Measurements from ENCODE around the gene KLHL29. TPM values are rescaled to one million over a fixed set of nuclear protein-coding genes. Genes with fewer than 3 reads are reported as not detected.

Gene KLHL29
- total and polyA plus RNA-seq, 10 of the 15 experiments (the other 5 are each of a cell fraction or from before 2014, with no cell fraction given), result 1.4 to 19.5 (median 6.1) TPM

DNA sequence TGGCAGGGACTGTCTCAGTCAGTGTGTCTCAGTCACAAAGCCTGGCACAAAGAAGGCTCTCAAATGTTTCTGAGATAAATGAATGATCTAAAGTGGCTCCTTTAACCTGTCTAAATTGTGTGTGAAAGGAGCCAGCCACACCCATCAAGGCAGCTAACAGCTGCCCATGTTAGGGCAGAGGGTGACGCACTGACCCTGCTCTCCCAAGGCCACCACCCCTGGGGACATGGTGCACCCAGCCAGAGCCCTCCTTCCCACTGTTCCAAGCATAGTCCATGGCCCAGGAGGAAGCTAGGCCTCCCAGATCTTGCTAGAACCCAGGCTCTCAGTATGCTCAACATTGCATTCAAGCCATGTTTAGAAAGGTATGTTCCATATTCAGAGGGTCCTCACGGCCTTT lies 100.3 kb downstream of the KLHL29 start:
- H3K4me1 ChIP-seq (ENCODE audit: control insufficient read depth, insufficient read depth, low read length), result peaks cover 12% of the 10 kb centered on the region
- FAIRE-seq (no peak), DNase-seq (ENCODE audit: low read depth, low spot score) (no peak), ATAC-seq (no peak)
- POLR2A ChIA-PET, result no interaction called here
- no peak overlapping the region for H3K27ac ChIP-seq (ENCODE audit: control insufficient read depth, insufficient read depth)
- SMC1A ChIA-PET (ENCODE audit: uncharacterized antibody, unreplicated experiment), result no interaction called here
- H3K79me2 ChIP-seq (ENCODE audit: control insufficient read depth, insufficient read depth, low read length), result no peaks in the 10 kb centered on the region
- H2AFZ ChIP-seq (ENCODE audit: control insufficient read depth, low read depth, low read length), result no peak overlapping the region
- no peak overlapping the region for H3K4me2 ChIP-seq (ENCODE audit: control insufficient read depth, insufficient read depth)
- TF ChIP-seq CHD1 (IDR thresholded peaks at IDR 0.05; ENCODE audit: low read depth, low read length), result no peak
- no peak for TF ChIP-seq MYB (IDR thresholded peaks at IDR 0.05; ENCODE audit: borderline replicate concordance, low read depth, low read length)
- no peak for TF ChIP-seq SMAD1 (IDR thresholded peaks at IDR 0.05; ENCODE audit: low read depth, partially characterized antibody)
- TF ChIP-seq ZNF274 (IDR thresholded peaks at IDR 0.05; ENCODE audit: insufficient read depth, insufficient read length), result no peak
- no peak for TF ChIP-seq BRCA1 (IDR thresholded peaks at IDR 0.05; ENCODE audit: low read depth, low read length)
- H4K20me1 ChIP-seq (ENCODE audit: control insufficient read depth, insufficient read depth), result no peaks in the 10 kb centered on the region; the same call in 1 of the 2 replicates
- no peak overlapping the region for H3K4me3 ChIP-seq
- CTCF ChIA-PET, result no interaction called here
- BruUV-seq (replicated peaks), result no TSS peak
- in situ Hi-C loops (cut with MboI) (no loop called here), intact Hi-C loops (cut with micrococcal nuclease; ENCODE audit: unreplicated experiment) (no loop called here)
- 62% methylated on average over 2 of the region's 2 CpGs for WGBS (ENCODE audit: insufficient coverage, insufficient replicate concordance, low lambda C conversion rate, missing lambda C conversion rate)
- H3K27me3 ChIP-seq (replicated peaks in 1 of 2; ENCODE audit: control insufficient read depth in 2 of 2, insufficient read depth in 2 of 2, low read length in 1 of 2), result no peaks in the 10 kb centered on the region
- H3K9ac ChIP-seq (ENCODE audit: control insufficient read depth, insufficient read depth, low read length), result no peak overlapping the region
- RAD21 ChIA-PET (ENCODE audit: unreplicated experiment), result no interaction called here
- no peaks in the 10 kb centered on the region for H3K9me3 ChIP-seq (replicated peaks; ENCODE audit: control insufficient read depth, insufficient read depth, low read length)
- peaks cover 0 to 7% of the 10 kb centered on the region in 2 experiments; a peak in 2 of 4 replicates for H3K36me3 ChIP-seq (ENCODE audit: control insufficient read depth in 2 of 2, insufficient read depth in 2 of 2, low read length in 1 of 2)

GRCh38 chr2:23485841-23486683 lies 101.1 kb downstream of the KLHL29 start:
- intact Hi-C loops (cut with micrococcal nuclease; ENCODE audit: unreplicated experiment), result no loop called here
- ChIA-PET RAD21 (ENCODE audit: unreplicated experiment) (no interaction called here), SMC1A (ENCODE audit: uncharacterized antibody, unreplicated experiment) (no interaction called here), CTCF (no interaction called here), POLR2A (no interaction called here)
- Histone ChIP-seq H3K27me3 (replicated peaks in 1 of 2; ENCODE audit: control insufficient read depth in 2 of 2, insufficient read depth in 2 of 2, low read length in 1 of 2) (no peaks in the 10 kb centered on the region), H2AFZ (ENCODE audit: control insufficient read depth, low read depth, low read length) (no peak overlapping the region), H3K27ac (ENCODE audit: control insufficient read depth, insufficient read depth) (no peak overlapping the region), H3K4me2 (ENCODE audit: control insufficient read depth, insufficient read depth) (no peak overlapping the region), H3K9me3 (replicated peaks; ENCODE audit: control insufficient read depth, insufficient read depth, low read length) (no peaks in the 10 kb centered on the region), H3K36me3 (ENCODE audit: control insufficient read depth in 2 of 2, insufficient read depth in 2 of 2, low read length in 1 of 2) (peaks cover 0 to 7% of the 10 kb centered on the region in 2 experiments; a peak in 2 of 4 replicates), H3K4me3 (no peak overlapping the region), H3K9ac (ENCODE audit: control insufficient read depth, insufficient read depth, low read length) (no peak overlapping the region), H3K4me1 (ENCODE audit: control insufficient read depth, insufficient read depth, low read length) (peaks cover 12% of the 10 kb centered on the region), H4K20me1 (ENCODE audit: control insufficient read depth, insufficient read depth) (no peaks in the 10 kb centered on the region; the same call in 1 of the 2 replicates), H3K79me2 (ENCODE audit: control insufficient read depth, insufficient read depth, low read length) (no peaks in the 10 kb centered on the region)
- no peak for ATAC-seq
- DNase-seq (ENCODE audit: low read depth, low spot score), result no peak
- 78% methylated on average over 10 of the region's 10 CpGs for WGBS (ENCODE audit: insufficient coverage, insufficient replicate concordance, low lambda C conversion rate, missing lambda C conversion rate)
- FAIRE-seq, result no peak
- in situ Hi-C loops (cut with MboI), result no loop called here
- no TSS peak for BruUV-seq (replicated peaks)
- TF ChIP-seq, protein P1, sequence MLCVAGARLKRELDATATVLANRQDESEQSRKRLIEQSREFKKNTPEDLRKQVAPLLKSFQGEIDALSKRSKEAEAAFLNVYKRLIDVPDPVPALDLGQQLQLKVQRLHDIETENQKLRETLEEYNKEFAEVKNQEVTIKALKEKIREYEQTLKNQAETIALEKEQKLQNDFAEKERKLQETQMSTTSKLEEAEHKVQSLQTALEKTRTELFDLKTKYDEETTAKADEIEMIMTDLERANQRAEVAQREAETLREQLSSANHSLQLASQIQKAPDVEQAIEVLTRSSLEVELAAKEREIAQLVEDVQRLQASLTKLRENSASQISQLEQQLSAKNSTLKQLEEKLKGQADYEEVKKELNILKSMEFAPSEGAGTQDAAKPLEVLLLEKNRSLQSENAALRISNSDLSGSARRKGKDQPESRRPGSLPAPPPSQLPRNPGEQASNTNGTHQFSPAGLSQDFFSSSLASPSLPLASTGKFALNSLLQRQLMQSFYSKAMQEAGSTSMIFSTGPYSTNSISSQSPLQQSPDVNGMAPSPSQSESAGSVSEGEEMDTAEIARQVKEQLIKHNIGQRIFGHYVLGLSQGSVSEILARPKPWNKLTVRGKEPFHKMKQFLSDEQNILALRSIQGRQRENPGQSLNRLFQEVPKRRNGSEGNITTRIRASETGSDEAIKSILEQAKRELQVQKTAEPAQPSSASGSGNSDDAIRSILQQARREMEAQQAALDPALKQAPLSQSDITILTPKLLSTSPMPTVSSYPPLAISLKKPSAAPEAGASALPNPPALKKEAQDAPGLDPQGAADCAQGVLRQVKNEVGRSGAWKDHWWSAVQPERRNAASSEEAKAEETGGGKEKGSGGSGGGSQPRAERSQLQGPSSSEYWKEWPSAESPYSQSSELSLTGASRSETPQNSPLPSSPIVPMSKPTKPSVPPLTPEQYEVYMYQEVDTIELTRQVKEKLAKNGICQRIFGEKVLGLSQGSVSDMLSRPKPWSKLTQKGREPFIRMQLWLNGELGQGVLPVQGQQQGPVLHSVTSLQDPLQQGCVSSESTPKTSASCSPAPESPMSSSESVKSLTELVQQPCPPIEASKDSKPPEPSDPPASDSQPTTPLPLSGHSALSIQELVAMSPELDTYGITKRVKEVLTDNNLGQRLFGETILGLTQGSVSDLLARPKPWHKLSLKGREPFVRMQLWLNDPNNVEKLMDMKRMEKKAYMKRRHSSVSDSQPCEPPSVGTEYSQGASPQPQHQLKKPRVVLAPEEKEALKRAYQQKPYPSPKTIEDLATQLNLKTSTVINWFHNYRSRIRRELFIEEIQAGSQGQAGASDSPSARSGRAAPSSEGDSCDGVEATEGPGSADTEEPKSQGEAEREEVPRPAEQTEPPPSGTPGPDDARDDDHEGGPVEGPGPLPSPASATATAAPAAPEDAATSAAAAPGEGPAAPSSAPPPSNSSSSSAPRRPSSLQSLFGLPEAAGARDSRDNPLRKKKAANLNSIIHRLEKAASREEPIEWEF (IDR thresholded peaks at IDR 0.05; ENCODE audit: insufficient replicate concordance, low read depth, low read length), result no peak
- TF ChIP-seq SKIL (IDR thresholded peaks at IDR 0.05; ENCODE audit: low read depth, poor library complexity, severe bottlenecking), result no peak
- no peak for TF ChIP-seq SMC3 (IDR thresholded peaks at IDR 0.05; ENCODE audit: borderline replicate concordance, low read length)
